B cell (primary cell): Measurements from ENCODE around the gene RBM26. TPM values are rescaled to one million over a fixed set of nuclear protein-coding genes. Genes with fewer than 3 reads are reported as not detected.

Source experiments
- ATAC-seq: fragments of 200-7000 bp; cut with Tn5 transposase; one replicate; pipeline ENCODE4 v1.10.0; 2021; ENCODE audit warnings: low read depth, mild to moderate bottlenecking, moderate number of reproducible peaks, moderate library complexity
- CTCF ChIA-PET: fragments of 350-600 bp; sonication (Branson Sonifier 250); formaldehyde crosslinking; loops from one replicate; lab custom pipeline; 2021; ENCODE audit warnings: antibody characterized with exemption, inconsistent platforms; lab: Charles Lee
- POLR2A ChIA-PET: fragments of 350-600 bp; sonication (Branson Sonifier 250); formaldehyde crosslinking; loops from one replicate; lab custom pipeline; 2021; ENCODE audit warnings: antibody characterized with exemption; lab: Charles Lee
- DNase-seq: peaks from one replicate; pipeline ENCODE4 v3.0.0; 2013
- H2AFZ ChIP-seq: 2 replicates; pipeline ENCODE4 v1.6.1; 2012; ENCODE audit warnings: mild to moderate bottlenecking, low read depth, low read length; ENCODE audit not compliant: insufficient read depth, poor library complexity, severe bottlenecking
- H3K27ac ChIP-seq, 2 donors: 1 replicate in 1 of 2; 2 replicates in 1 of 2; pipeline ENCODE4 v1.5.1; 2012 to 2013; ENCODE audit warnings: low read length in 2 of 2, mild to moderate bottlenecking in 2 of 2, moderate library complexity in 1 of 2
- H3K27me3 ChIP-seq, 4 experiments: fragments of 200-600 bp in 1 of 4; sonication (generic) in 1 of 4; replicated peaks in 1 of 4; 1 replicate in 2 of 4; 2 replicates in 2 of 4; pipeline versions ENCODE4 v1.6.1 to v1.7.0; 2013 to 2016; ENCODE audit warnings: low read length in 3 of 4, mild to moderate bottlenecking in 2 of 4, mixed read lengths in 1 of 4, moderate library complexity in 1 of 4; ENCODE audit not compliant: insufficient read depth in 4 of 4, control insufficient read depth in 3 of 4; ENCODE audit errors: control extremely low read depth in 1 of 4
- H3K36me3 ChIP-seq, 2 experiments: replicated peaks in 1 of 2; 1 replicate in 1 of 2; 2 replicates in 1 of 2; pipeline versions ENCODE4 v1.6.1 to v1.7.1; 2013; ENCODE audit warnings: low read length in 1 of 2; ENCODE audit not compliant: insufficient read depth in 2 of 2, control insufficient read depth in 1 of 2; ENCODE audit errors: control extremely low read depth in 1 of 2, extremely low read depth in 1 of 2
- H3K4me1 ChIP-seq, 2 donors: fragments of 200-600 bp in 1 of 2; sonication (generic) in 1 of 2; 1 replicate in 1 of 2; 2 replicates in 1 of 2; pipeline versions ENCODE4 v1.5.1 to v1.6.1; 2013 to 2017; ENCODE audit warnings: low read length in 2 of 2; ENCODE audit not compliant: control insufficient read depth in 2 of 2, insufficient read depth in 2 of 2
- H3K4me2 ChIP-seq: replicated peaks from 2 replicates; pipeline ENCODE3; 2012; ENCODE audit warnings: mild to moderate bottlenecking, low read depth, low read length; ENCODE audit not compliant: poor library complexity, severe bottlenecking
- H3K4me3 ChIP-seq, 5 experiments: fragments of 200-600 bp in 1 of 5; sonication (generic) in 1 of 5; 1 replicate in 3 of 5; 2 replicates in 2 of 5; pipeline versions ENCODE4 v1.5.1 to v1.7.0; 2011 to 2016; ENCODE audit warnings: low read length in 4 of 5, mild to moderate bottlenecking in 4 of 5, low read depth in 2 of 5, control low read depth in 1 of 5, moderate library complexity in 1 of 5; ENCODE audit not compliant: insufficient read depth in 1 of 5; ENCODE audit errors: control extremely low read depth in 1 of 5, extremely low read depth in 1 of 5
- H3K79me2 ChIP-seq: fragments of 200-600 bp; sonication (generic); one replicate; pipeline ENCODE4 v1.6.0; 2016; ENCODE audit warnings: low read length; ENCODE audit not compliant: control insufficient read depth, insufficient read depth
- H3K9ac ChIP-seq: fragments of 200-600 bp; sonication (generic); 2 replicates; pipeline ENCODE4 v1.6.1; 2017; ENCODE audit warnings: mild to moderate bottlenecking, low read length, moderate library complexity
- H3K9me3 ChIP-seq, 3 donors: one replicate each; pipeline versions ENCODE4 v1.6.1 to v1.7.1; 2013; ENCODE audit warnings: low read length in 2 of 3; ENCODE audit not compliant: control insufficient read depth in 2 of 3, insufficient read depth in 1 of 3; ENCODE audit errors: control extremely low read depth in 1 of 3
- H4K20me1 ChIP-seq: 2 replicates; pipeline ENCODE4 v1.6.0; 2012; ENCODE audit warnings: mild to moderate bottlenecking, low read length; ENCODE audit not compliant: insufficient read depth, control insufficient read depth, poor library complexity, severe bottlenecking
- H3K27ac Mint-ChIP-seq: one replicate; pipeline ENCODE4 v1.8.0; 2021; ENCODE audit warnings: mixed read lengths
- H3K27me3 Mint-ChIP-seq: one replicate; pipeline ENCODE4 v1.8.0; 2021; ENCODE audit warnings: mixed read lengths
- H3K4me1 Mint-ChIP-seq: one replicate; pipeline ENCODE4 v1.8.0; 2021; ENCODE audit warnings: mixed read lengths
- H3K4me3 Mint-ChIP-seq: one replicate; pipeline ENCODE4 v1.8.0; 2021; ENCODE audit warnings: mixed read lengths
- H3K9me3 Mint-ChIP-seq: one replicate; pipeline ENCODE4 v1.8.0; 2022; ENCODE audit warnings: mixed read lengths; ENCODE audit not compliant: insufficient read depth
- CTCF ChIP-seq: fragments of 200-600 bp; IDR thresholded peaks from one replicate; pipeline ENCODE4 v1.8.0; 2022; ENCODE audit warnings: antibody characterized with exemption, mild to moderate bottlenecking
- EZH2 ChIP-seq: IDR thresholded peaks from 2 replicates; pipeline ENCODE4 v1.6.1; 2012; ENCODE audit warnings: borderline replicate concordance, low read depth, mild to moderate bottlenecking, moderate library complexity, low read length; ENCODE audit not compliant: insufficient read depth, poor library complexity, severe bottlenecking
- WGBS: methylation state at CpG from one replicate; pipeline ENCODE4 v1.1.5; 2013; ENCODE audit warnings: missing lambda C conversion rate; ENCODE audit not compliant: insufficient coverage; 5-methylcytosine and 5-hydroxymethylcytosine counted together
- intact Hi-C: fragments of 100-400 bp; cut with micrococcal nuclease; formaldehyde crosslinking; loops from one replicate; pipeline ENCODE4 v1.10.0; 2022
- polyA plus RNA-seq: library from polyadenylated mRNA; depleted of rRNA; stranded (reverse); fragments of >200 nt; gene quantifications from 2 replicates; pipeline ENCODE4 v1.2.3, GENCODE V29; 2012
- total RNA-seq, 2 donors: library from RNA; stranded (reverse); fragments of 120-200 nt in 1 of 2; gene quantifications; 1 replicate in 1 of 2; 2 replicates in 1 of 2; pipeline versions ENCODE4 v1.2.3 to v1.2.4, GENCODE V29; 2013 to 2022

RBM26 gene
- total and polyA plus RNA-seq, 2 donors (not counting 1 experiment from before 2014, with no cell fraction given), result 34.5 to 159 TPM

GRCh38 chr13:79448413-79448812 lies 42.4 kb upstream of the RBM26 start:
- 33% methylated on average over 1 of the region's 1 CpG for WGBS
- no peak overlapping the region for H3K4me3 Mint-ChIP-seq
- DNase-seq, result peak; percentile 8
- Histone ChIP-seq H3K9me3 (peaks cover 0 to 9% (median 4%) of the 10 kb centered on the region in 3 donors), H3K4me3 (no peak overlapping the region), H3K79me2 (no peaks in the 10 kb centered on the region), H2AFZ (no peak overlapping the region), H3K4me2 (peak overlapping the region; percentile 5), H3K9ac (no peak overlapping the region), H4K20me1 (no peaks in the 10 kb centered on the region), H3K27ac (no peak overlapping the region), H3K4me1 (peaks cover 4 to 6% of the 10 kb centered on the region in 2 donors), H3K27me3 (peaks cover 0 to 2% (median 0%) of the 10 kb centered on the region in 4 experiments), H3K36me3 (no peaks in the 10 kb centered on the region)
- TF ChIP-seq EZH2 (no peak), CTCF (no peak)
- peaks cover 16% of the 10 kb centered on the region for H3K4me1 Mint-ChIP-seq
- no peak overlapping the region for H3K27ac Mint-ChIP-seq
- H3K27me3 Mint-ChIP-seq, result peaks cover 7% of the 10 kb centered on the region
- CTCF ChIA-PET, result no interaction called here
- intact Hi-C loops, result no loop called here
- peaks cover 2% of the 10 kb centered on the region for H3K9me3 Mint-ChIP-seq
- POLR2A ChIA-PET, result no interaction called here
- no peak for ATAC-seq

GRCh38 chr13:79447741-79448140 lies 41.7 kb upstream of the RBM26 start:
- Histone ChIP-seq H4K20me1 (no peaks in the 10 kb centered on the region), H3K9me3 (peaks cover 0 to 9% (median 4%) of the 10 kb centered on the region in 3 donors), H3K9ac (no peak overlapping the region), H3K27ac (no peak overlapping the region), H3K27me3 (no peaks in the 10 kb centered on the region), H2AFZ (no peak overlapping the region), H3K4me3 (no peak overlapping the region), H3K4me2 (no peak overlapping the region), H3K36me3 (no peaks in the 10 kb centered on the region), H3K4me1 (peaks cover 4 to 6% of the 10 kb centered on the region in 2 donors), H3K79me2 (no peaks in the 10 kb centered on the region)
- DNase-seq (no peak), ATAC-seq (no peak)
- Mint-ChIP-seq H3K27ac (no peak overlapping the region), H3K9me3 (peaks cover 2% of the 10 kb centered on the region), H3K4me3 (no peak overlapping the region), H3K4me1 (peaks cover 16% of the 10 kb centered on the region), H3K27me3 (peaks cover 7% of the 10 kb centered on the region)
- TF ChIP-seq EZH2 (no peak), CTCF (no peak)
- intact Hi-C loops, result no loop called here
- ChIA-PET POLR2A (no interaction called here), CTCF (no interaction called here)
- no CpG with 5 or more reads among the region's 2 CpGs for WGBS
